ENCODE results near the gene SOX5. TPM values are rescaled to one million over a fixed set of nuclear protein-coding genes. Genes with fewer than 3 reads are reported as not detected.

The SOX5 gene
- total RNA-seq, 3 donors from 2014 or later (not counting 1 experiment from before 2014, with no cell fraction given) = 0.80 to 0.95 TPM; not detected in 1

- H3K36me3 Mint-ChIP-seq = no peaks in the 10 kb centered on the region
- H3K9me3 Mint-ChIP-seq = peaks cover 7 to 21% of the 10 kb centered on the region in 2 donors
- H3K4me1 Mint-ChIP-seq = no peaks in the 10 kb centered on the region
- 100% methylated on average over 2 of the region's 2 CpGs for WGBS (ENCODE audit: insufficient coverage)
- no peak for ATAC-seq
- H3K27ac Mint-ChIP-seq = no peak overlapping the region
- no peak for TF ChIP-seq CTCF (IDR thresholded peaks at IDR 0.05)
- no peak for DNase-seq
- intact Hi-C loops (cut with micrococcal nuclease) = no loop called here
- no peaks in the 10 kb centered on the region for H3K27me3 Mint-ChIP-seq (ENCODE audit: low read depth in 2 of 2)
- no peak overlapping the region for H3K4me3 ChIP-seq (ENCODE audit: low read length)
- no peaks in the 10 kb centered on the region for H3K27me3 ChIP-seq (ENCODE audit: control insufficient read depth, insufficient read depth, low read length)
- H3K4me3 Mint-ChIP-seq = no peak overlapping the region
- no peaks in the 10 kb centered on the region for H3K4me1 ChIP-seq (ENCODE audit: control insufficient read depth, insufficient read depth, low read length)
- H3K9me3 ChIP-seq (ENCODE audit: control insufficient read depth, insufficient read depth, low read length) = no peaks in the 10 kb centered on the region
- H3K27ac ChIP-seq (ENCODE audit: low read length) = no peak overlapping the region
- H3K36me3 ChIP-seq (ENCODE audit: control insufficient read depth, insufficient read depth, low read length) = no peaks in the 10 kb centered on the region
Measured at GRCh38 chr12:23817345-23817744, 132.1 kb downstream of the SOX5 start.

GRCh38 chr12:23816394-23816851 is 133.0 kb downstream of the SOX5 start:
- no peak for ATAC-seq
- no peaks in the 10 kb centered on the region for H3K27me3 Mint-ChIP-seq (ENCODE audit: low read depth in 2 of 2)
- no peak overlapping the region for H3K27ac ChIP-seq (ENCODE audit: low read length)
- H3K9me3 Mint-ChIP-seq = peaks cover 2 to 14% of the 10 kb centered on the region in 2 donors
- H3K4me3 Mint-ChIP-seq = no peak overlapping the region
- 90% methylated on average over 4 of the region's 4 CpGs for WGBS (ENCODE audit: insufficient coverage)
- intact Hi-C loops (cut with micrococcal nuclease) = no loop called here
- no peaks in the 10 kb centered on the region for H3K4me1 ChIP-seq (ENCODE audit: control insufficient read depth, insufficient read depth, low read length)
- H3K9me3 ChIP-seq (ENCODE audit: control insufficient read depth, insufficient read depth, low read length) = no peaks in the 10 kb centered on the region
- TF ChIP-seq CTCF (IDR thresholded peaks at IDR 0.05) = no peak
- H3K36me3 ChIP-seq (ENCODE audit: control insufficient read depth, insufficient read depth, low read length) = no peaks in the 10 kb centered on the region
- H3K4me3 ChIP-seq (ENCODE audit: low read length) = no peak overlapping the region
- no peaks in the 10 kb centered on the region for H3K27me3 ChIP-seq (ENCODE audit: control insufficient read depth, insufficient read depth, low read length)
- DNase-seq = no peak
- no peaks in the 10 kb centered on the region for H3K36me3 Mint-ChIP-seq
- no peaks in the 10 kb centered on the region for H3K4me1 Mint-ChIP-seq
- no peak overlapping the region for H3K27ac Mint-ChIP-seq

GRCh38 chr12:23815810-23816209 is 133.7 kb downstream of the SOX5 start:
- no peaks in the 10 kb centered on the region for H3K36me3 ChIP-seq (ENCODE audit: control insufficient read depth, insufficient read depth, low read length)
- H3K27ac ChIP-seq (ENCODE audit: low read length) = no peak overlapping the region
- TF ChIP-seq CTCF (IDR thresholded peaks at IDR 0.05) = no peak
- Mint-ChIP-seq H3K4me1 (no peaks in the 10 kb centered on the region), H3K9me3 (peaks cover 2 to 8% of the 10 kb centered on the region in 2 donors), H3K36me3 (no peaks in the 10 kb centered on the region), H3K27me3 (ENCODE audit: low read depth in 2 of 2) (no peaks in the 10 kb centered on the region), H3K4me3 (no peak overlapping the region), H3K27ac (no peak overlapping the region)
- H3K9me3 ChIP-seq (ENCODE audit: control insufficient read depth, insufficient read depth, low read length) = no peaks in the 10 kb centered on the region
- no peaks in the 10 kb centered on the region for H3K4me1 ChIP-seq (ENCODE audit: control insufficient read depth, insufficient read depth, low read length)
- DNase-seq (no peak), ATAC-seq (no peak)
- H3K27me3 ChIP-seq (ENCODE audit: control insufficient read depth, insufficient read depth, low read length) = no peaks in the 10 kb centered on the region
- WGBS (ENCODE audit: insufficient coverage) = 94% methylated on average over 2 of the region's 3 CpGs
- intact Hi-C loops (cut with micrococcal nuclease) = no loop called here
- no peak overlapping the region for H3K4me3 ChIP-seq (ENCODE audit: low read length)

- no peaks in the 10 kb centered on the region for H3K27me3 Mint-ChIP-seq (ENCODE audit: low read depth in 2 of 2)
- no peak for ATAC-seq
- H3K4me1 ChIP-seq (ENCODE audit: control insufficient read depth, insufficient read depth, low read length) = no peaks in the 10 kb centered on the region
Measured at GRCh38 chr12:23813206-23813605, 136.3 kb downstream of the SOX5 start.

More at GRCh38 chr12:23813206-23813605, 136.3 kb downstream of the SOX5 start:
- no peaks in the 10 kb centered on the region for H3K9me3 ChIP-seq (ENCODE audit: control insufficient read depth, insufficient read depth, low read length)
- 82% methylated on average over 2 of the region's 3 CpGs for WGBS (ENCODE audit: insufficient coverage)
- Mint-ChIP-seq H3K4me1 (no peaks in the 10 kb centered on the region), H3K9me3 (peaks cover 3 to 8% of the 10 kb centered on the region in 2 donors), H3K27ac (no peak overlapping the region), H3K36me3 (no peaks in the 10 kb centered on the region), H3K4me3 (no peak overlapping the region)
- H3K36me3 ChIP-seq (ENCODE audit: control insufficient read depth, insufficient read depth, low read length) = no peaks in the 10 kb centered on the region
- DNase-seq = no peak
- H3K27ac ChIP-seq (ENCODE audit: low read length) = no peak overlapping the region
- intact Hi-C loops (cut with micrococcal nuclease) = no loop called here
- TF ChIP-seq CTCF (IDR thresholded peaks at IDR 0.05) = no peak
- H3K27me3 ChIP-seq (ENCODE audit: control insufficient read depth, insufficient read depth, low read length) = no peaks in the 10 kb centered on the region
- H3K4me3 ChIP-seq (ENCODE audit: low read length) = no peak overlapping the region

All from natural killer cell (primary cell).